ENCODE measurements around the gene LINC00305.

DNA sequence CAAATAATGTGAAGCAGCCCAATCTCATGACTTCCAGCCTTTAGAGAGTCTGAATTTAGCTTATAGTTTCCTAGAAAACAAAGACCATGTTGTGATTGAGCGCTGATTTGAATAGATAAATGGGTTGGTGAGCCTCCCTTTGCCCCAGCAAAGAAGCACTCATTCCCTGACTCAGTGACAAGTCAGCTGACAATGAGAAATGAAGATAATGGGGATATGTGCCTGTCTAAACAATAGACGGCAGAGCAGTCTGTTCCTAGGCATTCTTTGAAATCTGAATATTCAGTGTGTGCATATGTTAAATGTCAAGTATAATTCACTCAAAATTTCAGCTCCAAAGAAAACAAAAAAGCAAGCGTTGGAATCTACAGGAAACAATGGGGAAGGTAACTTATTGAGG lies 34.8 kb upstream of the LINC00305 start:
- TF ChIP-seq POLR2A (IDR thresholded peaks at IDR 0.05; ENCODE audit: low read depth, low read length) (no peak), POLR2AphosphoS5 (IDR thresholded peaks at IDR 0.05; ENCODE audit: low read depth, low read length) (no peak)
